ENCODE data around the gene LMOD2.

Gene LMOD2

GRCh38 chr7:123687161-123687560, 31.5 kb downstream of the LMOD2 start:
- Histone ChIP-seq H4K91ac (ENCODE audit: low read depth, low read length, poor library complexity) (no peak overlapping the region), H3K9me3 (replicated peaks in 1 of 2; ENCODE audit: control insufficient read depth in 2 of 2, insufficient read depth in 1 of 2, low read depth in 1 of 2, low read length in 2 of 2) (no peaks in the 10 kb centered on the region), H3K79me1 (ENCODE audit: low read depth, low read length) (no peaks in the 10 kb centered on the region), H3K4ac (ENCODE audit: low read length) (no peak overlapping the region), H3K27ac (replicated peaks; ENCODE audit: low read length) (no peak overlapping the region), H2BK12ac (ENCODE audit: low read length) (no peak overlapping the region), H3K4me2 (ENCODE audit: insufficient read depth, low read length, poor library complexity, severe bottlenecking) (no peak overlapping the region), H3K18ac (ENCODE audit: low read length) (no peak overlapping the region), H3K27me3 (ENCODE audit: control insufficient read depth in 3 of 3, insufficient read depth in 3 of 3, low read depth in 1 of 3, low read length in 3 of 3) (no peaks in the 10 kb centered on the region), H2BK15ac (ENCODE audit: low read length) (no peak overlapping the region), H3K9ac (ENCODE audit: low read depth, low read length, poor library complexity) (no peak overlapping the region), H2BK5ac (ENCODE audit: low read length) (no peak overlapping the region), H3K23ac (ENCODE audit: low read depth, low read length, poor library complexity) (no peak overlapping the region), H3K14ac (ENCODE audit: low read length) (no peak overlapping the region), H3K4me3 (ENCODE audit: low read length in 2 of 2) (no peak overlapping the region), H4K8ac (ENCODE audit: low read depth, low read length) (no peak overlapping the region), H2BK120ac (ENCODE audit: low read depth, low read length) (no peak overlapping the region), H2AK5ac (ENCODE audit: low read depth, low read length) (no peak overlapping the region), H3K36me3 (replicated peaks in 1 of 2; ENCODE audit: control insufficient read depth in 2 of 2, insufficient read depth in 2 of 2, low read length in 2 of 2) (peaks cover 2 to 96% of the 10 kb centered on the region in 2 donors), H3K4me1 (ENCODE audit: control insufficient read depth in 2 of 2, insufficient read depth in 1 of 2, low read depth in 1 of 2, low read length in 2 of 2) (no peaks in the 10 kb centered on the region), H2AFZ (ENCODE audit: low read length) (no peak overlapping the region)
- no CpG with 5 or more reads among the region's 2 CpGs for WGBS, 2 donors (ENCODE audit: extremely low coverage in 2 of 2, insufficient read length in 2 of 2, insufficient replicate concordance in 1 of 2)
- no peak for DNase-seq (ENCODE audit: low spot score)

- H2BK5ac ChIP-seq (ENCODE audit: low read length): no peak overlapping the region
- no peak overlapping the region for H3K4ac ChIP-seq (ENCODE audit: low read length)
- H2BK12ac ChIP-seq (ENCODE audit: low read length): no peak overlapping the region
- peaks cover 0 to 2% of the 10 kb centered on the region in 2 donors for H3K9me3 ChIP-seq (replicated peaks in 1 of 2; ENCODE audit: control insufficient read depth in 2 of 2, insufficient read depth in 1 of 2, low read depth in 1 of 2, low read length in 2 of 2)
- H4K91ac ChIP-seq (ENCODE audit: low read depth, low read length, poor library complexity): no peak overlapping the region
- H2AK5ac ChIP-seq (ENCODE audit: low read depth, low read length): no peak overlapping the region
- H3K4me1 ChIP-seq (ENCODE audit: control insufficient read depth in 2 of 2, insufficient read depth in 1 of 2, low read depth in 1 of 2, low read length in 2 of 2): peaks cover 0 to 2% of the 10 kb centered on the region in 2 donors
- H4K8ac ChIP-seq (ENCODE audit: low read depth, low read length): no peak overlapping the region
- H3K4me3 ChIP-seq (ENCODE audit: low read length in 2 of 2): no peak overlapping the region
- no peak overlapping the region for H2AFZ ChIP-seq (ENCODE audit: low read length)
- no peak overlapping the region for H3K18ac ChIP-seq (ENCODE audit: low read length)
- no peak overlapping the region for H3K9ac ChIP-seq (ENCODE audit: low read depth, low read length, poor library complexity)
- no CpG with 5 or more reads among the region's 1 CpG for WGBS, 2 donors (ENCODE audit: extremely low coverage in 2 of 2, insufficient read length in 2 of 2, insufficient replicate concordance in 1 of 2)
- H3K4me2 ChIP-seq (ENCODE audit: insufficient read depth, low read length, poor library complexity, severe bottlenecking): no peak overlapping the region
- no peak overlapping the region for H2BK120ac ChIP-seq (ENCODE audit: low read depth, low read length)
- no peak overlapping the region for H2BK15ac ChIP-seq (ENCODE audit: low read length)
- H3K27ac ChIP-seq (replicated peaks; ENCODE audit: low read length): no peak overlapping the region
- no peak for DNase-seq (ENCODE audit: low spot score)
- no peak overlapping the region for H3K23ac ChIP-seq (ENCODE audit: low read depth, low read length, poor library complexity)
- H3K36me3 ChIP-seq (replicated peaks in 1 of 2; ENCODE audit: control insufficient read depth in 2 of 2, insufficient read depth in 2 of 2, low read length in 2 of 2): peaks cover 6 to 97% of the 10 kb centered on the region in 2 donors
- no peak overlapping the region for H3K14ac ChIP-seq (ENCODE audit: low read length)
- peaks cover 2% of the 10 kb centered on the region for H3K79me1 ChIP-seq (ENCODE audit: low read depth, low read length)
- no peaks in the 10 kb centered on the region for H3K27me3 ChIP-seq (ENCODE audit: control insufficient read depth in 3 of 3, insufficient read depth in 3 of 3, low read depth in 1 of 3, low read length in 3 of 3)
Measured at GRCh38 chr7:123687727-123688126, 32.1 kb downstream of the LMOD2 start.

- Histone ChIP-seq H3K4me2 (ENCODE audit: insufficient read depth, low read length, poor library complexity, severe bottlenecking) (no peak overlapping the region), H4K8ac (ENCODE audit: low read depth, low read length) (no peak overlapping the region), H3K4me1 (ENCODE audit: control insufficient read depth in 2 of 2, insufficient read depth in 1 of 2, low read depth in 1 of 2, low read length in 2 of 2) (peaks cover 0 to 2% of the 10 kb centered on the region in 2 donors), H2BK15ac (ENCODE audit: low read length) (no peak overlapping the region), H3K9me3 (replicated peaks in 1 of 2; ENCODE audit: control insufficient read depth in 2 of 2, insufficient read depth in 1 of 2, low read depth in 1 of 2, low read length in 2 of 2) (peaks cover 0 to 2% of the 10 kb centered on the region in 2 donors), H2AK5ac (ENCODE audit: low read depth, low read length) (no peak overlapping the region), H3K18ac (ENCODE audit: low read length) (no peak overlapping the region), H3K27ac (replicated peaks; ENCODE audit: low read length) (no peak overlapping the region), H3K14ac (ENCODE audit: low read length) (no peak overlapping the region), H3K4me3 (ENCODE audit: low read length in 2 of 2) (no peak overlapping the region), H2BK120ac (ENCODE audit: low read depth, low read length) (no peak overlapping the region), H2AFZ (ENCODE audit: low read length) (no peak overlapping the region), H3K36me3 (replicated peaks in 1 of 2; ENCODE audit: control insufficient read depth in 2 of 2, insufficient read depth in 2 of 2, low read length in 2 of 2) (peaks cover 6 to 97% of the 10 kb centered on the region in 2 donors), H3K4ac (ENCODE audit: low read length) (no peak overlapping the region), H2BK12ac (ENCODE audit: low read length) (no peak overlapping the region), H4K91ac (ENCODE audit: low read depth, low read length, poor library complexity) (no peak overlapping the region), H2BK5ac (ENCODE audit: low read length) (no peak overlapping the region), H3K9ac (ENCODE audit: low read depth, low read length, poor library complexity) (no peak overlapping the region), H3K79me1 (ENCODE audit: low read depth, low read length) (peaks cover 2% of the 10 kb centered on the region), H3K27me3 (ENCODE audit: control insufficient read depth in 3 of 3, insufficient read depth in 3 of 3, low read depth in 1 of 3, low read length in 3 of 3) (no peaks in the 10 kb centered on the region), H3K23ac (ENCODE audit: low read depth, low read length, poor library complexity) (no peak overlapping the region)
- WGBS, 2 donors (ENCODE audit: extremely low coverage in 2 of 2, insufficient read length in 2 of 2, insufficient replicate concordance in 1 of 2): no CpG with 5 or more reads among the region's 3 CpGs
- no peak for DNase-seq (ENCODE audit: low spot score)
Measured at GRCh38 chr7:123689250-123689649, 33.6 kb downstream of the LMOD2 start.

GRCh38 chr7:123690550-123690949, 34.9 kb downstream of the LMOD2 start:
- peaks cover 0 to 2% of the 10 kb centered on the region in 2 donors for H3K4me1 ChIP-seq (ENCODE audit: control insufficient read depth in 2 of 2, insufficient read depth in 1 of 2, low read depth in 1 of 2, low read length in 2 of 2)
- no peak overlapping the region for H4K8ac ChIP-seq (ENCODE audit: low read depth, low read length)
- H2AK5ac ChIP-seq (ENCODE audit: low read depth, low read length): no peak overlapping the region
- H3K4me2 ChIP-seq (ENCODE audit: insufficient read depth, low read length, poor library complexity, severe bottlenecking): no peak overlapping the region
- no CpG with 5 or more reads among the region's 2 CpGs for WGBS, 2 donors (ENCODE audit: extremely low coverage in 2 of 2, insufficient read length in 2 of 2, insufficient replicate concordance in 1 of 2)
- H3K14ac ChIP-seq (ENCODE audit: low read length): no peak overlapping the region
- no peak overlapping the region for H3K4ac ChIP-seq (ENCODE audit: low read length)
- no peak overlapping the region for H3K9ac ChIP-seq (ENCODE audit: low read depth, low read length, poor library complexity)
- no peak overlapping the region for H3K18ac ChIP-seq (ENCODE audit: low read length)
- H2BK15ac ChIP-seq (ENCODE audit: low read length): no peak overlapping the region
- no peak overlapping the region for H2BK120ac ChIP-seq (ENCODE audit: low read depth, low read length)
- H3K79me1 ChIP-seq (ENCODE audit: low read depth, low read length): peaks cover 2% of the 10 kb centered on the region
- no peaks in the 10 kb centered on the region for H3K27me3 ChIP-seq (ENCODE audit: control insufficient read depth in 3 of 3, insufficient read depth in 3 of 3, low read depth in 1 of 3, low read length in 3 of 3)
- H4K91ac ChIP-seq (ENCODE audit: low read depth, low read length, poor library complexity): no peak overlapping the region
- H3K36me3 ChIP-seq (replicated peaks in 1 of 2; ENCODE audit: control insufficient read depth in 2 of 2, insufficient read depth in 2 of 2, low read length in 2 of 2): peaks cover 6 to 97% of the 10 kb centered on the region in 2 donors
- no peak for DNase-seq (ENCODE audit: low spot score)
- no peak overlapping the region for H3K27ac ChIP-seq (replicated peaks; ENCODE audit: low read length)
- H3K4me3 ChIP-seq (ENCODE audit: low read length in 2 of 2): no peak overlapping the region
- H3K23ac ChIP-seq (ENCODE audit: low read depth, low read length, poor library complexity): no peak overlapping the region
- no peak overlapping the region for H2BK12ac ChIP-seq (ENCODE audit: low read length)
- no peak overlapping the region for H2BK5ac ChIP-seq (ENCODE audit: low read length)
- H3K9me3 ChIP-seq (replicated peaks in 1 of 2; ENCODE audit: control insufficient read depth in 2 of 2, insufficient read depth in 1 of 2, low read depth in 1 of 2, low read length in 2 of 2): peaks cover 0 to 2% of the 10 kb centered on the region in 2 donors
- no peak overlapping the region for H2AFZ ChIP-seq (ENCODE audit: low read length)
